Measurements from ENCODE around the gene HDDC3.

- TF ChIP-seq EZH2 (IDR thresholded peaks at IDR 0.05; ENCODE audit: insufficient read depth, poor library complexity, severe bottlenecking) (no peak), EZH2phosphoT487 (IDR thresholded peaks at IDR 0.05; ENCODE audit: insufficient read depth, low read depth) (no peak)
These were observed 51.0 kb downstream of the HDDC3 start for GRCh38 chr15:90881181-90881977.
